Activated CD8-positive, alpha-beta memory T cell treated with anti-CD3 and anti-CD28 coated beads for 48 hours (primary cell): ENCODE results near the gene CACNA1A.

ENCODE experiments used
- DNase-seq, 3 experiments: peaks; one replicate each; pipeline ENCODE4 v3.0.0-alpha.2; 2020; ENCODE audit warnings: low read depth in 2 of 3, low spot score in 2 of 3

Gene CACNA1A

DNA sequence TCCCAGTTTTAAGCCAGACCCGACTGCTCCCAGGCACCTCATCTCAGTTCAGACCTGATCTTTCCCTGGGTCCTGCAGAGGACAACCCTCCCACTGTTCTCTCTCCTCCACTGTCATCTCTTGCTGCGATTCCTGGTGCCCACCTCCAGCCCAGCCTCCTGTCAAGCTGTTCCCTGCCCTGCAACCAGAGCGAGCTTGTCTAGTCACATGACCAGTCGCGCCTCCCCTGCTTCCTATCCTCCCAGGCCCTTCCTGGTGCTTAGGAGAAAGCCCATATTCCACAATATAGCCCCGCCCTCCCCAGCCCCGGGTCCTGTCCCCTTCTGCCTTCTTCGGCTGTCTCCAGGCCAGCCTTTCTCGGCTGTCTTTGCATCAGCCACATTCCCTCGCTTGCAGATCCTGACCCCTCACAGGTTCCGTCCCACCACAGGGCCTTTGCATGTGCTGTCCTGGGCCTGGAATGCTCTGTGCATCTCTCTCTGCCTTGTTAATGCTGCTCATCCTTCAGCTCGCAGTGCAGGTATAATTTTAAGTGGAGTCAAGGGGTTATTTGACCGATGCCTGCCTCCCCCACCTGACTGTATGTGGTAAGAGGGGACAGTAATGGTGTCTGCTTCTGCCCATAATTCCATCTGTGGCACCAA is 267.3 kb downstream of the CACNA1A start:
- DNase-seq = no peak

DNA sequence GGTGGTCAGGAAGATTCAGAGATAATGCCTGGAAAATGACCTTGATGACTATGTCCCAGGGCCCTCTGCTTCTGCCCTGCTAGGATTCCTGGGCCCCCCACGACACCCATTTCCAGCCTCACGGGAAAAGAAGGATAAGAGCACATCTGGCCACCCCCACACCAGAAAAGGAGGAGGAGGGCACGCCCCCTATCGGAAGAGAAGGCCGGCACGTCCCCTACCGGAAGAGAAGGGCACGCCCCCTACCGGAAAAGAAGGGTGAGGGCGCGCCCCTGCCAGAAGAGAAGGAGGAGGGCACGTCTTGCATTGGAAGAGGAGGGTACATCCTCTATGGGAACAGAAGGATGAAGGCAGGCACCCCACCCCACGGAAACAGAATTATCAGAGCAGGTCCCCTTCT is 271.8 kb downstream of the CACNA1A start:
- DNase-seq = peak in 2 of 3 experiments; percentile 13 to 49

DNA sequence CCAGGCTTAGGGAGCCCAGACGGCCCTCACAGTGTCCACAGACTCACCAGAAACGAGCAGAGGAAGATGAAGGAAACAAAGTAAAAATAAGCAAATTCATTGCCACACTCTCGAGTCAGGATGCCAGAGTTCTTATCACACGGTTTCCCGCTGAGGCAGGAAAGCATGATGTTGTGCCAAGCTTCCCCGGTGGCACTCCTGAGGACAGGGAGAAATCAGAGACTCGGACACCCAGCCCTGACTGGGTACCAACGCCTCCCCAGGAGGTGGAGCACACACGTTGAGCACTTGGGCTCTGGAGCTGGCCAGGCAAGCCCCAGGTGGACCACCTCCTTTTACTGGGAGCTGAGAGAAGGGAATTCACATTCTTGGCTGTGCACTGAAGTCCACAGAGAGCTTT is 274.6 kb downstream of the CACNA1A start:
- DNase-seq = no peak

DNA sequence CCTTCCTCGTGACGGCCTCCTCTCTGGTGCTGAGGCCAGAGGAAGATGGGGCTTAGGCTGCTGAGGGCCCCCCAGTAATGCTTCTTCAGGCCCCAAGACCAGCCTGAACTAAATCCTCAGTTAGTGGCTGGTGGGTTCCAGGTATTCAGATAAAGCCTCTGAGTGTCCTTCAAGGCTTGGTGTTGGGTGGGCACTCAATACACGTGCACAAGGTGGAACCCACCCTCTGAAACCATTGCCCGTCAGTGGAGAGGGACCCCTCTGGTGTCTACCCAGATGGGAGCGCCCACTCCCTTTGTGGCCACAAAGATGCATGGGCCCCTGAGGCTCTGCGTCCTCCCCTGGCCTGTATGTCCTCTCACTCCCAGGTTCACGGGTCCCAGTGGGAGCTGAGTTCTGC is 277.0 kb downstream of the CACNA1A start:
- no peak for DNase-seq

DNA sequence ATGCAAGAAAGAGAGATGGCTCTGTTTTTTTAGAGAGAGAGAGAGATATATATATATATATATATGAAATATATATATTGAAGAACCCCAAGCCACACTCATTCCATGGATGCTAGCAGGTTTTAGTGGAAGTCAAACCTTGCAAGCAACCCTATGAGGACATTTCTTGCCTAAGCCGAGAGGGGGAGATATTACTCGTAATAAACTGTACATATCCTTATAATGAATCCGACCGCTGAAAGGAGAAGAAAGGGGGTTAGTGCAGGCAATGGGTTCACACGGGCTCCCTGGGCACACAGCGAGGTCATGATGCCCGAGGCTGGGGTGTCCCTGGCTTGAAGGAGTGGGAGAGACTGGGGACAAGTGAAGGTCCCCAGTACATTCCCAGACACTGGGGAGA is 277.7 kb downstream of the CACNA1A start:
- DNase-seq = no peak

DNA sequence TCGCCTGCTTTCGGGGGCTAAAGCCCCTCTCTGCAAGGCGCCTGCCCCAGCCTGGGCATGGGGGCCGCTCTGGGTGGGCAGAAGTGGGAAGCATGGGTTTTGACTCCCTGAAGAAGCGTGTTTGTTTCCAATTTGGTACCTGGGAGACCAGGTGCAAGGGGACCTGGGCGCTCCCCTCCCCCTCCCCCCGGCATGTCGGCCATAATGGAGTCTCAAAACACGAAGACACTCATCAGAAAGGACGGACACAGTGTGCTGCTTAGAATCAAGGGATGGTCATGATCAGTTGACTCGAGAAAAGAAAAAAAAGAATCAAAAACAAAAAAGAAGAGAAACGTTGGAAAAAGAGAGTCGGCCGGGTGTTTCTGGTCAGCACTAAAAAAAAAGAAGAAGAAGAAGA is 279.3 kb downstream of the CACNA1A start:
- no peak for DNase-seq

DNA sequence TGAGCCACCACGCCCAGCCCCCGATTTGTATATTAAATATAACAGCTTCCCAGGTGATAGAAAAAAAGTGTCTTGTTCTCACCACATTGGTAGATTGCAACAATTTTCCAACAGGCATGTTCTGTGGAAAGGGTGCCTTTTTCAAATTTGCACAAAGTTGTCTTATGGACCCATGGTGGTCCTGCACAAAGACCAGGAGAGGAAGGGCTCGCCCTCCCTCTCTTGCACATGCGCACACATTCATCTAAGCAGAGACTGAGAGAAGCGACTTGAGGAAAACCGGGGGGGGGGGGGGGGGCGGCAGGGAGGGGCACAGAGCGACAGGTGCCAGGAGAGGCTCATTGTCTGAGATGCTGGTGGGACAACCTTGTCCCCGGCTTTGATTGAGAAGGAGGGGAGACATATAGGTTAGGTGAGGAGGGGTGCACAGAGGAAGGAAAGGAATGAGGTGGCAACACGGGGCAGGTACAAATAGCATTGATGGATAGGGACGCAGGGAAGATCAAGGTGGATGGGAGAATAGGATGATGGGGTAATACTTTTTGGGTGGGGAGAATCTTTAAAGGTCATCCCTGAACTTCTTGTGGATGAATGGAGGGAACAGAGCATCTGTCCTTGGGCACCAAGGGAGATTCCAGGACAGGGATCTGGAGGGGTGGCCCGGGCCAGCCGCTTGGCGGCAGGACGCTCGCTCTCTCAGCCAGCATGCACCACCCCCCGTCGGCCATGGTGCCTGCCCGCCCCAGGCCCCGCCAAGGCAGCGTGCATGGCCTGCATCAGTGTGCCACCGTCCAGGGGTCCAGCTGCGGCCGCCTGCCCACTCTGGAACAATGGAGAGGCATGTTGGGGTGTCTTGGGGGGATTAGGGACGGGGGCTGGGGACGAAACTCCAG is 280.1 kb downstream of the CACNA1A start:
- no peak for DNase-seq

DNA sequence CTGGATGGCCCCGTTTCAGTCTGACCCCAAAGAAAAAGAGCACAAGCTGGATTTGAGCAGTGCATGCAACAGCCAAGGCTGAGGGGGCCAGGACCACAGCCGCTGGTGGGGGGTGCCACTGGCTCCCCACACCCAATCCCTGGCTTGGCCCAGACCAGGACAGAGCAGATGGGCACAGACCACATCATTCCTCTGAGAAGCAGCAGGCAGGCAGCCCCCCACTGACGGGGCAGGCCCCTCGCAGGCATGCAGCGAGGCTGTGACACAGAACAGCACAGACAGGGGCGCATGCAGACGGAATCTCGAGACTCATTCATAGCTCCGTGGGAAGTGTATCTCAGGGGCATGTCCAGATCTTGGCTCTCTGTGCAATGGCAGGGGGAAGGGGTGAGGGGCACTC is 281.2 kb downstream of the CACNA1A start:
- DNase-seq = no peak

DNA sequence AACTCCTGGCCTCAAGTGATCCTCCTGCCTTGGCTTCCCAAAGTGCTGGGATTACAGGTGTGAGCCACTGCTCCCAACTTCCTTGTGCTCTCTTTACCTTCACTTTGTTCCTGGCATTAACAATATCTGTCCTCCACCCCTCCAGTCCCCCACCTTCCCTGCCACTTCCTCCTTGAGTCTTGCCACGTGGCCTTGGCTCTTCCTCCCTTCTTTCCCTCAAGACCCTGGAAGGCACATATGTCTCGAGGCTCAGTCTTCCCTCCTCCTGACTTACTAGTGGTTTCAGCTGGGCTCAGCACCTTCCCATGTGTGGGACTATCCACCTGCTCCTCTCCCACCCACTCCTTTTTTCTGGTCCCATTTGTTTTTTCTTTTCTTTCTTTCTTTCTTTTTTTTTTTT is 285.4 kb downstream of the CACNA1A start:
- no peak for DNase-seq

DNA sequence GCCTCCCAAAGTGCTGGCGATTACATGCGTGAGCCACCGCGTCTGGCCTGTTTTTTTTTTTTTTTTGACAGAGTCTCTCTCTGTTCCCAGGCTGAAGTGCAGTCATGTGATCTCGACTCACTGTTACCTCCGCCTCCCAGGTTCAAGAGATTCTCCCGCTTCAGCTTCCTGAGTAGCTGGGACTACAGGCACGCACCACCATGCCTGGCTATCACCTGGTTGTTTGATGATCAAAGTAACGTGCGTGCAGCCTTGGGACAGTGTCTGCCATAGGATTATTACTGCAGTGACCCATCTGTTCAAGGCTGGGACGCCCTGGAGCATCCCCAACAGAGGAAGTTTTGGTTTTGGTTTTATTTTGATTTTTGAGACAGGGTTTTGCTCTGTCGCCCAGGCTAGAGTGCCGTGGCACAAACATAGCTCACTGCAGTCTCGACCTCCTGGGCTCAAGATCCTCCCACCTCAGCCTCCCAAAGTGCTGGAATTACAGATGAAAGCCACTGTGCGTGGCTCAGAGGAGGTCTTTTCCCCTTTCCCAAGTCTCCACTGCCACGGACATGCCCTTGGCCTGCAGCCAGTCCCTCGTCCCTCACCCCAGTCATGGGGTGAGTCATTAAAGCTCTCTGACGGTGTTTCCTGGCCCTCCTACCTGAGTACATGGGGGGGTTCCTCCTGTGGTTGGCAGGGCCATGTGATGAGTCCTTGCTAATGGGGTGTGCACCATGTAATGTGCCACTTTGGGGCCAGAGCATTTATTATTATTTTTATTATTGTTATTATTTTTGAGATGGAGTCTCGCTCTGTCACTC is 290.5 kb downstream of the CACNA1A start:
- DNase-seq = no peak

DNA sequence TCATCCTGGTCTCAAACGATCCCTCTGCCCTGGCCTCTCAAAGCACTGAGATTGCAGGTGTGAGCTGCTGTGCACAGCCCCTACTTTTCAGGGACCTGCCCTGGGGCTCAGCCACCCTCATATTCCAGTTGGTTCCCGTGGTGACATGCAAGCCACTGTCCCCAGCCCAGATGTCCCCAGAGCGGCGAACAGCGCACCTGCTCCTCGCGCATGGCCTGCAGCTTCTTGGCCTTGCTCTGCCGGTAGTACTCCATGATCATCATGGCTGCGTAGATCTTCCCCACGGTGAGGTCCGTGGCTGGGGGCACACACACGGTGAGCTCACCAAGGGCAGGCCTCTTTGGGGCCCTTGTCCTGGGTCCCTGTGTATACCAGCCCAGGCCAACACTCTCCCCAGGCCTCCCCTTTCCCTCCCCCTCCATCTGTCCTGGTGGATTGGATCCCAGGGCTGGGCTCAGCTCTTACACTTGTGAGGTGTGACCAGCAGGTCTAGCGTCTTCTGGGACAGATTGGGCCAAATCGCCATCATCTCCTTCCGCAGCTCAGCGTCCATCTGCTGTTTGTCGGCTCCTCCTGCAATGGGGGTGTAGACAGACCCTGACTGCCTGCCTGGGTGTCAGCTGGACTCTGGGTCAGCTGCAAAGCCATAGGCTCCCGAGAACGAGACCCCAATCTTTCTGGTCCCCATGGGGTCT is 292.1 kb downstream of the CACNA1A start:
- no peak for DNase-seq

DNA sequence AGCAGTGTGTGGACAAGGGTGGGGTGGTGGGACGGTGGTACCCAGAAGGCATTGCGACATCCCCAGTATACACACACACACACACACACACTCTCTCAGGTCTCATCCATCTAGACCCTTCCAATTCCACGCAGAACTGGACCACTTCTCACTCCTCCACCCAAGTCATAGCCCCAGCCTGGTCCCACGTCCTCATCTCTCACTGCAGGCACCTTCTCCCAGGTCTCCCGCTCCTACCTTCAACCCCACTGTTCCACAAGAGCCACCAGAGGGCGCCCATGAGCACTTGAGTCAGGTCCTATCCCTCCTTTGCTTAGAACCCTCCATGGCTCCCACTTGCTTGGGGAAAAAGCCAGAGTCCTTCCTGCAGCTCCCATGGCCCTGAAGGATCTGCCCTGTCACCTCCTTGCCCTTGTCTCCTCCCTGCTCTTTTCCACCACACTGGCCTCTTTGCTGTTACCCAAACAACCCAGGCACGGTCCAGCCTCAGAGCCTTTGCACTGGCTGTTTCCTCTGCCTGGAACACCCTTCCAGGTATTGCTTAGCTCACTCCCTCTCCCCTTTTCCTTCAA is 293.4 kb downstream of the CACNA1A start:
- peak; percentile 43 to 67 (median 60) for DNase-seq

DNA sequence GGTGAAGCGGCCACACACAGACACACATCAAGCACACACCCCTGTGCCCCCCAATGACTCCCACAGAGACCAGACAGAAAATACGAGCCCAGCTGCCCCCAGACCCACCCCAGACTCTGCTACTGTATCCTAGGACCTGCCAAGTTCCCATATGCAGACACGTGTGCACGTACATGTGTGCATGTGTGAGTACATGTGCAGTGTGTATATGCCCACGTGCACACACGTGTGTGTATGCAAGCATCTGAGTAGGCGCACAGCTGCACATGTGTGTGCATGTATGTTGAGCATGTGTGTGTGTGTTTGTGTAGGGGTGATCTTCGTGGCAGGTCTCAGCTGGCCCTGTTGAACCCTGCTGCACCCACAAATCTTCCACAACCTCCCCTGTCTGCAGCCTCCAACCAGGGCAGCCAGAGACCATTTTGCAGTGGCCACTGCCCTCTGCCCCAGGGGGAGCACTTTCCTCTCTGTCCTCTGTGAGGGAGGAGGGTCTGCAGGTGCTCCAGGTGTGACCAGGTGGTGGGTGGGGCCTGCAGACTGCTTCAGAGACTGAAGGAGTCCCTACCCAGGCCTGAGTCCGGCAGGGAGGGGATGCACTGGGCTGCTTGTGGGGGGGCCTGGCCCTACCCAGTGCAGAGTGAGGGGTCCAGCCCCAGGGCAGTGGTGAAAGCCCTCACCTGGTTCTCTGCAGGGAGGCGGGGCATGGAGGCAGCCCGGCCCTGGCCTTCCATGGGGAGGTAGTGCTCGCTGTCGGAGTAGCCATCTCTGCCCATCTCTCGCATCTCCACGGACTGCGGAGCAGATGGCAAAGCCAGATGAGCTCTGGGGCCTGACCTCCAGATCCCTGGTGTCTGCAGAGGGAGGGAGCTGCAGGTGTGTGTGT is 294.6 kb downstream of the CACNA1A start:
- DNase-seq = no peak

DNA sequence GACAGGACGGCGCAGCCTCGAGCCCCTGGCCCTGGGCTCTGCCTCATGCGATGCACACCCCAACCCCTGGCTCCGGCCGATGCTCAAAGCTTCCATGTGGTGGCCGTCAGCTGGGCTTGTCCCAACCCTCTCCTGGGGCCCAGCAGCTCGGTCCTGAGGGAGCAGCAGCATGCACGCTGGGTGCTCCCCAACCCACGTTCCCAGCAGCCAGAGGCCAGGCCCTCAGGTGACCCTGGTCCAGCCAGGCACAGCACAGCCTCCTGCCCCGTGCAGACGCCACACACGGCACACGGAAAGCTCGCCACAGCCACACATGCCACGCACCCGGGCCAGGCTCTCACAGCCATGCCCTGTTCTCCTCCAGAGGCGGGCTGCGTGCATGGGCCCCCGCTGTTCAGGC is 295.3 kb downstream of the CACNA1A start:
- DNase-seq = no peak

DNA sequence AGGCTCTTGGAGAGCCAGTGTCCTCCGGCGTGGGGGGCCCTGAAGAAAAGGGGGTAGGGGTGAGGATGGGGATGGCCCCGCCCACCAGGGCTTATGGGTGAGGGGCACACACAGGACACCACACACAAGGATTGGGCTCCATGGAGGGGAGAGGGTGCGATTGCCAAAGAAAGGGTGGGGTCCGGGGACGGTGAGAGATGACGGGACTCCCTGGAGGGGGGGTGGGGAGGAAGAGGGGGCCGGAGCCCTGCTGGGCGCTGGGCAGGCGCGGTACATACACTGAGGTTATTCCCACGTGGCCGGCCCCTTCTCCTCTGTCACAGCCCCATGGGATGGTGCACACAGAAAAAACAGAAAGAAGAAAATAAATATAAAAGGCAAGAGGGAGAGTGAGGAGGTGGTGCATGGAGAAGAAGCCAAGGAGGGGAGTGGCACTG is 295.9 kb downstream of the CACNA1A start:
- no peak for DNase-seq

DNA sequence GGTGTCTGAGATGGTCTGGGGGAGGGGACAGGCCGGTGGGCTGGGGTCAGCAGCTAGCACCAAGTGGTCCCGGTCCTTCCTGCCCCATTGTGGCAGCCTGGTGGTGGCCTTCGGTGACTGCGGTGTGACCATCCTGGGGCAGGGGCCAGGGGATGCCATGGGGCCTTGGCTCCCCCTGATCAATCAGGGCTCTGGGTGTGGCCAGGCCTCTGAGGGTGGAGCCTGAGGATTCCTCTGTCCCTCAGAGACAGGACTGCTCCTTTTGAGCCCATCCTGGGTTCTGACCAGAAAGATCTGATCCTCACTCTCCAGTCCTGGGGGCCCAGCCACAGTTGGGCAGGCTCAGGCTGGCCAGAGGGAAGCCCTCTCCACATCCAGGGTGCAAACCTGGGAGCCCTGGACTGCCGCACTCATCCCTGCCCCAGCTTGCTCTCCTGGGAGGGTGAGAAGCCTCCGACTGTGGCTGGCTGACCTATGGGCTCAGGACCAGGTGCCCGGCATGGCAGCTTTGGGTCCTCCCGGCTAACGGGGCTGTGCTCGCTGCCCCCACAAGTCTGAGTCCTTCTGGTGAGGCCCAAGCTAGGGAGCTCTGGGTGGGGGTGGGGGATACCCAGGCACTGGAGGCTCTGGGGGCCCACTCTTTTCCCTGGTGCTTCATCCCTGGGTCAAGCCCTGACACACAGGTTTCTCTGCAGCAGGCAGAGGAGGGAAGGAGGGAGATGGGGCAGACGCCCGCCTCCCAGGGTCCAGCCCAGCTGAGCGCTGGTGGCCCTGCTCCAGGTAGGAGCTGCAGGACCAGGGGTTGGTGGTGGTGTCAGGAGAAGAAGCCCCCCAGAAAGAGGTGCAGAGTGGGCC is 296.6 kb downstream of the CACNA1A start:
- no peak for DNase-seq

DNA sequence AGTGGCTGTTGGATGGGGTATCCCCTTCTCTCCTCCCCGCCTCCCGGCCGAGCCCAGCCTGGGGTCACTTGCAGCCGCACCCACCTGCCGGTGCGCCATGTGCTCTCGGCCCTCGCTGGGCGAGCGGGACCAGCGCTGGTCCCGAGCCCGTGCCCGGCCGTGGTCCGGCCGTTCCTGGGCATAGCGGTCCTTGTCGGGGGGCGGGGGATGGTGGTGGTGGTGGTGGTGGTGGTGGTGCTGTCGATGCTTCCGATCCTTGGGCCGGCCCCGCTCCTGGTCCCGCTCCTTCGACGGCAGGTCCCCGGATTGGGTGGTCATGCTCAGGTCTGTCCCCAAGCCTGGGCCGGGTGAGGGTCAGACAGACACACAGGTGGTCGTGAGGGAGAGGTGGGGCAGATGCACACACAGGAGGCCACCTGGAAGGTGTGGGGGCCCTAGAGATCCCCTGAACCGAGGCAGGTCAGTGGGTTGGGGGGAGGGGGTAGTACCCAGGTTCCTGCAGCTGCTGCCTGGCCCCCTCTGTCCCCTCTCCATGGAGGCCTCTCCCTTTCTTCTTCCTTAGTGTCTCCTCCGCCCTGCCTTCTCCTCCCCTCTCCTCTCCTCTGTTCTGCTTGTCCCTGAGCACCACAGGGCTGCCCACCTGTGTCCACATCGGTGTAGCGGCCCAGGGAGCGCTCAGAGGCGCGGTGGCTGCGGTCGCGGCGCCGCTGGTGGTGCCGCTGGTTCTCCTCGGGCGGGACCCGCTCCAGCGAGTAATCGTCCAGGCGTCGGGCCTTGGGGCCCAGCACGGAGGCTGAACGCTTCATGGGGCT is 297.4 kb downstream of the CACNA1A start:
- DNase-seq = no peak
